K562 (cell line): ENCODE data around the gene DMAC2. TPM values are rescaled to one million over a fixed set of nuclear protein-coding genes. Genes with fewer than 3 reads are reported as not detected.

ENCODE experiments used
- ATAC-seq: fragments of 200-7000 bp; cut with Tn5 transposase; 3 replicates; pipeline ENCODE4 v1.9.1; 2020; ENCODE audit warnings: moderate library complexity
- BruUV-seq: library from RNA; stranded (reverse); fragments of 400-500 nt; replicated peaks from 2 replicates; lab custom pipeline; 2021; lab: Mats Ljungman, UMichigan
- CTCF ChIA-PET: fragments of 300-600 bp; formaldehyde crosslinking; extraction: SDS; loops from one replicate; lab custom pipeline; 2021; ENCODE audit warnings: low intra/inter-chr PET ratio; lab: Yijun Ruan, JAX
- POLR2A ChIA-PET: fragments of 300-600, 350-650 bp; sonication (Branson Sonifier 250); formaldehyde crosslinking; extraction: SDS; loops from one replicate; lab custom pipeline; 2021; ENCODE audit warnings: antibody characterized with exemption, inconsistent platforms; lab: Yijun Ruan, JAX
- DNase-seq, 4 experiments: peaks; one replicate each; pipeline versions ENCODE4 v3.0.0 to v3.0.0-alpha.2; 2011 to 2018; ENCODE audit warnings: low spot score in 3 of 4, mixed read lengths in 3 of 4; ENCODE audit errors: extremely low read depth in 1 of 4
- FAIRE-seq: peaks from 2 replicates; lab custom pipeline; 2011; peaks lifted over from hg19 to GRCh38; lab: Jason Lieb, UNC
- H2AFZ ChIP-seq: 2 replicates; pipeline ENCODE4 v1.6.0; 2011; ENCODE audit warnings: low read depth, low read length, control low read depth, inconsistent platforms
- H3K27ac ChIP-seq: fragments of 200-600 bp; 3 replicates; pipeline ENCODE4 v1.8.0; 2011; ENCODE audit warnings: low read depth, mild to moderate bottlenecking, control low read depth, inconsistent platforms, low read length, moderate library complexity, mixed read lengths; ENCODE audit errors: extremely low read depth
- H3K27me3 ChIP-seq, 2 experiments: fragments of 300-600 bp in 1 of 2; 2 replicates in 1 of 2; 3 replicates in 1 of 2; pipeline versions ENCODE4 v1.6.0 to v1.8.0; 2011; ENCODE audit warnings: inconsistent platforms in 2 of 2, low read length in 2 of 2, mild to moderate bottlenecking in 1 of 2, mixed read lengths in 1 of 2, moderate library complexity in 1 of 2; ENCODE audit not compliant: control insufficient read depth in 2 of 2, insufficient read depth in 2 of 2
- H3K36me3 ChIP-seq: fragments of 300-600 bp; 3 replicates; pipeline ENCODE4 v1.8.0; 2011; ENCODE audit warnings: mild to moderate bottlenecking, low read length, inconsistent platforms; ENCODE audit not compliant: control insufficient read depth, insufficient read depth
- H3K4me1 ChIP-seq, 2 experiments: fragments of 200-600 bp in 1 of 2; replicated peaks in 1 of 2; 2 replicates in 1 of 2; 3 replicates in 1 of 2; pipeline versions ENCODE4 v1.5.1 to v1.8.0; 2011; ENCODE audit warnings: inconsistent platforms in 2 of 2, low read length in 2 of 2, mild to moderate bottlenecking in 1 of 2, mixed read lengths in 1 of 2, moderate library complexity in 1 of 2; ENCODE audit not compliant: control insufficient read depth in 2 of 2, insufficient read depth in 2 of 2
- H3K4me2 ChIP-seq: 2 replicates; pipeline ENCODE4 v1.6.1; 2011; ENCODE audit warnings: low read length, control low read depth, inconsistent platforms, mixed read lengths; ENCODE audit not compliant: insufficient read depth
- H3K4me3 ChIP-seq: fragments of 200-600 bp; sonication (generic), shearing (Covaris generic); 2 replicates; pipeline ENCODE4 v1.5.1; 2016; ENCODE audit warnings: control low read depth, inconsistent platforms
- H3K79me2 ChIP-seq: fragments of 200-600 bp; 3 replicates; pipeline ENCODE4 v1.8.0; 2011; ENCODE audit warnings: low read length, inconsistent platforms; ENCODE audit not compliant: control insufficient read depth, insufficient read depth
- H3K9ac ChIP-seq, 2 experiments: 2 replicates each; pipeline versions ENCODE4 v1.6.0 to v1.6.1; 2011; ENCODE audit warnings: low read depth in 2 of 2, low read length in 2 of 2, control low read depth in 1 of 2, inconsistent platforms in 1 of 2, mild to moderate bottlenecking in 1 of 2, mixed read lengths in 1 of 2; ENCODE audit not compliant: insufficient read depth in 1 of 2
- H3K9me1 ChIP-seq: one replicate; pipeline ENCODE4 v1.6.0; 2011; ENCODE audit warnings: inconsistent platforms, mild to moderate bottlenecking, low read length, moderate library complexity; ENCODE audit not compliant: control insufficient read depth, insufficient read depth
- H3K9me3 ChIP-seq: replicated peaks from 2 replicates; pipeline ENCODE4 v1.5.1; 2011; ENCODE audit warnings: low read depth, low read length, inconsistent platforms; ENCODE audit not compliant: control insufficient read depth, insufficient read depth
- H4K20me1 ChIP-seq: replicated peaks from 2 replicates; pipeline ENCODE4 v1.6.1; 2011; ENCODE audit warnings: low read length, inconsistent platforms, mixed read lengths; ENCODE audit not compliant: control insufficient read depth, insufficient read depth
- BMI1 ChIP-seq: fragments of 150-350 bp; IDR thresholded peaks from 2 replicates; pipeline ENCODE4 v1.6.1; 2014; ENCODE audit warnings: low read length
- RAD21 ChIP-seq, 2 experiments: fragments of 250-450 bp in 1 of 2; fragments of 450-650 bp in 1 of 2; sonication (Bioruptor Pico) in 1 of 2; formaldehyde crosslinking in 1 of 2; IDR thresholded peaks in 1 of 2; conservative IDR thresholded peaks in 1 of 2; 2 replicates each; pipeline versions ENCODE4 v1.4.0 to v1.8.0; 2020 to 2022; ENCODE audit warnings: mild to moderate bottlenecking in 2 of 2, moderate library complexity in 1 of 2
- WGBS: fragments of 100-300 bp; shearing (Covaris generic); methylation state at CpG from one replicate; pipeline ENCODE4 v1.1.6; 2016; ENCODE audit warnings: low coverage, mixed read lengths; ENCODE audit not compliant: insufficient coverage; ENCODE audit errors: missing lambda C conversion rate; 5-methylcytosine and 5-hydroxymethylcytosine counted together
- in situ Hi-C: fragments of 300-500 bp; cut with MboI; formaldehyde crosslinking; loops from 4 replicates; pipeline ENCODE4 v1.15.0; 2018; ENCODE audit warnings: inconsistent platforms, mixed read lengths
- intact Hi-C: fragments of 100-400 bp; cut with micrococcal nuclease; formaldehyde crosslinking; loops from 2 replicates; pipeline ENCODE4 v1.14.2; 2022
- polyA plus RNA-seq, 8 experiments: library from polyadenylated mRNA; depleted of rRNA in 4 of 8; stranded (reverse) in 5 of 8; unstranded in 3 of 8; fragments of >200 nt; fragmentation: Nextera tagmentation in 2 of 8; fragmentation: Illumina TruSeq in 1 of 8; extraction: Ambion mirVana in 2 of 8; extraction: Trizol in 1 of 8; gene quantifications; 2 replicates each; pipeline versions ENCODE4 v1.2.1 to v1.2.3, GENCODE V29; 2011 to 2014; ENCODE audit warnings: inconsistent platforms in 1 of 8, missing spikeins in 1 of 8
- total RNA-seq, 7 experiments: library from RNA; depleted of rRNA in 6 of 7; stranded (reverse); fragments of >200 nt in 6 of 7; fragmentation: Illumina TruSeq in 2 of 7; extraction: Trizol in 2 of 7; gene quantifications; 2 replicates each; pipeline versions ENCODE4 v1.2.1 to v1.2.3, GENCODE V29; 2011 to 2021; ENCODE audit warnings: low replicate concordance in 1 of 7
- TF ChIP-seq, protein P1 (sequence below): fragments of 450-650 bp; IDR thresholded peaks from 2 replicates; pipeline ENCODE4 v1.6.1; 2018; ENCODE audit not compliant: partially characterized antibody
- TF ChIP-seq, protein P2 (sequence below), 3 experiments: IDR thresholded peaks in 2 of 3; conservative IDR thresholded peaks in 1 of 3; 2 replicates each; pipeline ENCODE4 v1.5.1; 2011 to 2012; ENCODE audit warnings: low read length in 3 of 3, mild to moderate bottlenecking in 3 of 3, control low read depth in 2 of 3, improper control_type of control experiment in 1 of 3, inconsistent platforms in 1 of 3, low read depth in 1 of 3, mixed read lengths in 1 of 3, moderate library complexity in 1 of 3; ENCODE audit not compliant: insufficient read depth in 2 of 3

DMAC2 gene
- total and polyA plus RNA-seq, 9 of the 15 experiments (the other 6 are each of a cell fraction or from before 2014, with no cell fraction given): 12.9 to 61.2 (median 43.1) TPM

DNA sequence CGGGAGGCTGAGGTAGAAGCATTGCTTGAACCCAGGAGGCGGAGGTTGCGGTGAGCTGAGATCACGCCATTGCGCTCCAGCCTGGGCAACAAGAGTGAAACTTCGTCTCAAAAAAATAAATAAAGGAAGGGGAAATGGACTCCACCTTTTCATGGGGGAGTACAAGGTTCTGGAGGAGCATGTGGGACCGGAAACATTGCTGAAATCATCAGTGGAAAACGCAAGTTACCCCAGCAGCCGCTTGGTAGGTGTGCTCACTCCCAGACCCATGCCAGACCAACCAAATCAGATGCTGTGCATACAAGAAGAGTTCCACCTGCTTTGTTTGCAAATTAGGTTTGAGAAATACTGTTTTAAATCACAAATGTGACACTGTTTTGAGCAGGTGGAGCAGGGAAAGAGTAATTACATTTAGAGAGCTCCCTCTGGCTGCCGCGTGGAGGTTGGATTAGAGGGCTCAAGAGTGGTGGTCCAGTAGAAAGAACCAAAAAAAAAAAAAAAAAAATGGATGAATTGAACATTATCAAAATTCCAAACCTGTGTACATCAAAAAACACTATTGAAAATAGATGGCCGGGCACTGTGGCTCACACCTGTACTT, 8.1 kb upstream of the DMAC2 start:
- in situ Hi-C loops (loop anchor here (5.0 kb wide), 1 partner anchor 124 kb away; no protein-coding TSS in a partner anchor), intact Hi-C loops (loop anchor here (10.0 kb wide), 1 partner anchor 243 kb away; no protein-coding TSS in a partner anchor)
- DNase-seq (no peak), FAIRE-seq (no peak), ATAC-seq (no peak)
- H3K36me3 ChIP-seq: no peaks in the 10 kb centered on the region
- 0 out of 4 replicates have a peak, but pooled peaks of 1 of the 2 experiments have one; percentile 12 for TF ChIP-seq RAD21 (CRISPR knock-in tag; conservative IDR thresholded peaks at IDR 0.05 in 1 of 2, IDR thresholded peaks at IDR 0.05 in 1 of 2)
- TF ChIP-seq, protein P1, sequence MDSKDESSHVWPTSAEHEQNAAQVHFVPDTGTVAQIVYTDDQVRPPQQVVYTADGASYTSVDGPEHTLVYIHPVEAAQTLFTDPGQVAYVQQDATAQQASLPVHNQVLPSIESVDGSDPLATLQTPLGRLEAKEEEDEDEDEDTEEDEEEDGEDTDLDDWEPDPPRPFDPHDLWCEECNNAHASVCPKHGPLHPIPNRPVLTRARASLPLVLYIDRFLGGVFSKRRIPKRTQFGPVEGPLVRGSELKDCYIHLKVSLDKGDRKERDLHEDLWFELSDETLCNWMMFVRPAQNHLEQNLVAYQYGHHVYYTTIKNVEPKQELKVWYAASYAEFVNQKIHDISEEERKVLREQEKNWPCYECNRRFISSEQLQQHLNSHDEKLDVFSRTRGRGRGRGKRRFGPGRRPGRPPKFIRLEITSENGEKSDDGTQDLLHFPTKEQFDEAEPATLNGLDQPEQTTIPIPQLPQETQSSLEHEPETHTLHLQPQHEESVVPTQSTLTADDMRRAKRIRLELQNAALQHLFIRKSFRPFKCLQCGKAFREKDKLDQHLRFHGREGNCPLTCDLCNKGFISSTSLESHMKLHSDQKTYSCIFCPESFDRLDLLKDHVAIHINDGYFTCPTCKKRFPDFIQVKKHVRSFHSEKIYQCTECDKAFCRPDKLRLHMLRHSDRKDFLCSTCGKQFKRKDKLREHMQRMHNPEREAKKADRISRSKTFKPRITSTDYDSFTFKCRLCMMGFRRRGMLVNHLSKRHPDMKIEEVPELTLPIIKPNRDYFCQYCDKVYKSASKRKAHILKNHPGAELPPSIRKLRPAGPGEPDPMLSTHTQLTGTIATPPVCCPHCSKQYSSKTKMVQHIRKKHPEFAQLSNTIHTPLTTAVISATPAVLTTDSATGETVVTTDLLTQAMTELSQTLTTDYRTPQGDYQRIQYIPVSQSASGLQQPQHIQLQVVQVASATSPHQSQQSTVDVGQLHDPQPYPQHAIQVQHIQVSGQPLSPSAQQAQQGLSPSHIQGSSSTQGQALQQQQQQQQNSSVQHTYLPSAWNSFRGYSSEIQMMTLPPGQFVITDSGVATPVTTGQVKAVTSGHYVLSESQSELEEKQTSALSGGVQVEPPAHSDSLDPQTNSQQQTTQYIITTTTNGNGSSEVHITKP: peak; percentile 9
- TF ChIP-seq BMI1: no peak
- TF ChIP-seq, protein P2, sequence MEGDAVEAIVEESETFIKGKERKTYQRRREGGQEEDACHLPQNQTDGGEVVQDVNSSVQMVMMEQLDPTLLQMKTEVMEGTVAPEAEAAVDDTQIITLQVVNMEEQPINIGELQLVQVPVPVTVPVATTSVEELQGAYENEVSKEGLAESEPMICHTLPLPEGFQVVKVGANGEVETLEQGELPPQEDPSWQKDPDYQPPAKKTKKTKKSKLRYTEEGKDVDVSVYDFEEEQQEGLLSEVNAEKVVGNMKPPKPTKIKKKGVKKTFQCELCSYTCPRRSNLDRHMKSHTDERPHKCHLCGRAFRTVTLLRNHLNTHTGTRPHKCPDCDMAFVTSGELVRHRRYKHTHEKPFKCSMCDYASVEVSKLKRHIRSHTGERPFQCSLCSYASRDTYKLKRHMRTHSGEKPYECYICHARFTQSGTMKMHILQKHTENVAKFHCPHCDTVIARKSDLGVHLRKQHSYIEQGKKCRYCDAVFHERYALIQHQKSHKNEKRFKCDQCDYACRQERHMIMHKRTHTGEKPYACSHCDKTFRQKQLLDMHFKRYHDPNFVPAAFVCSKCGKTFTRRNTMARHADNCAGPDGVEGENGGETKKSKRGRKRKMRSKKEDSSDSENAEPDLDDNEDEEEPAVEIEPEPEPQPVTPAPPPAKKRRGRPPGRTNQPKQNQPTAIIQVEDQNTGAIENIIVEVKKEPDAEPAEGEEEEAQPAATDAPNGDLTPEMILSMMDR (IDR thresholded peaks at IDR 0.05 in 2 of 3, conservative IDR thresholded peaks at IDR 0.05 in 1 of 3; ENCODE audit: insufficient read depth in 2 of 3, low read depth in 1 of 3, low read length in 3 of 3): peak in 2 of 3 experiments; percentile 27 to 28; a peak in 1 of 6 replicates
- H3K4me2 ChIP-seq: no peak overlapping the region
- H3K4me3 ChIP-seq: no peak overlapping the region
- POLR2A ChIA-PET: interaction anchor here (0.6 to 1.4 kb wide), 2 partner anchors 9 to 536 kb away, joined by 3 to 8 read pairs; no protein-coding TSS in a partner anchor
- H3K27me3 ChIP-seq: peaks cover 4 to 19% of the 10 kb centered on the region in 2 experiments; a peak in 4 of 5 replicates
- H4K20me1 ChIP-seq: no peaks in the 10 kb centered on the region
- WGBS: 45% methylated on average over 12 of the region's 12 CpGs
- no TSS peak for BruUV-seq
- H2AFZ ChIP-seq: no peak overlapping the region
- H3K79me2 ChIP-seq: no peaks in the 10 kb centered on the region
- H3K9me3 ChIP-seq: peaks cover 4% of the 10 kb centered on the region
- no peaks in the 10 kb centered on the region for H3K9me1 ChIP-seq
- no peak overlapping the region for H3K27ac ChIP-seq
- no peak overlapping the region for H3K9ac ChIP-seq
- CTCF ChIA-PET: interaction anchor here (0.6 to 1.0 kb wide), 2 partner anchors 94 to 121 kb away, joined by 3 to 5 read pairs; no protein-coding TSS in a partner anchor
- peaks cover 0 to 11% of the 10 kb centered on the region in 2 experiments; a peak in 2 of 5 replicates for H3K4me1 ChIP-seq
